KMS-11 (cell line): ENCODE measurements around the gene CTIF.
"Not testable (repeated sequence)": the region's sequence is repeated elsewhere in the genome, so short reads cannot be mapped to it uniquely, and the experiment has no call there.

ENCODE experiments used
- H2AFZ ChIP-seq: fragments of 200-600 bp; sonication (generic); 2 replicates; pipeline ENCODE4 v1.6.1; 2016; ENCODE audit warnings: antibody characterized with exemption, mixed run types, low read depth
- H3K27ac ChIP-seq: fragments of 200-600 bp; sonication (generic); 2 replicates; pipeline ENCODE4 v1.6.1; 2016; ENCODE audit warnings: mild to moderate bottlenecking, mixed run types
- H3K27me3 ChIP-seq: fragments of 200-600 bp; sonication (generic); 2 replicates; pipeline ENCODE4 v1.6.1; 2017; ENCODE audit warnings: mild to moderate bottlenecking, low read depth, mixed run types, moderate library complexity; ENCODE audit not compliant: insufficient read depth
- H3K36me3 ChIP-seq: fragments of 200-600 bp; sonication (generic); 2 replicates; pipeline ENCODE4 v1.6.1; 2017; ENCODE audit warnings: mild to moderate bottlenecking, mixed run types; ENCODE audit not compliant: insufficient read depth
- H3K4me1 ChIP-seq: fragments of 200-600 bp; sonication (generic); 2 replicates; pipeline ENCODE4 v1.6.1; 2016; ENCODE audit warnings: mild to moderate bottlenecking, low read depth, mixed run types; ENCODE audit not compliant: poor library complexity, severe bottlenecking
- H3K4me2 ChIP-seq: fragments of 200-600 bp; sonication (generic); 2 replicates; pipeline ENCODE4 v1.7.0; 2016; ENCODE audit warnings: mild to moderate bottlenecking, mixed run types
- H3K4me3 ChIP-seq: fragments of 200-600 bp; sonication (generic); IDR thresholded peaks from 2 replicates; pipeline ENCODE4 v1.6.1; 2017; ENCODE audit warnings: low read depth, low read length, mixed read lengths; ENCODE audit not compliant: insufficient read depth
- H3K79me2 ChIP-seq: fragments of 200-600 bp; sonication (generic); 2 replicates; pipeline ENCODE4 v1.6.1; 2016; ENCODE audit warnings: low read depth, mixed run types; ENCODE audit not compliant: insufficient read depth
- H3K9ac ChIP-seq: fragments of 200-600 bp; sonication (generic); 2 replicates; pipeline ENCODE4 v1.6.1; 2016; ENCODE audit warnings: mild to moderate bottlenecking, mixed run types
- H4K20me1 ChIP-seq: fragments of 200-600 bp; sonication (generic); 2 replicates; pipeline ENCODE4 v1.6.1; 2016; ENCODE audit warnings: mild to moderate bottlenecking, mixed run types; ENCODE audit not compliant: insufficient read depth
- TF ChIP-seq, protein P1 (sequence below): fragments of 200-600 bp; sonication (generic); conservative IDR thresholded peaks from 2 replicates; pipeline ENCODE4 v1.6.1; 2017; ENCODE audit warnings: low read depth, mild to moderate bottlenecking, antibody characterized with exemption, low read length, moderate library complexity, mixed read lengths

Gene CTIF

GRCh38 chr18:48869591-48869990, 330.8 kb downstream of the CTIF start:
- H3K9ac ChIP-seq = peak overlapping the region; percentile 66

GRCh38 chr18:48870926-48871325, 332.1 kb downstream of the CTIF start:
- peaks cover 44% of the 10 kb centered on the region for H3K4me1 ChIP-seq
- H3K79me2 ChIP-seq, H3K27ac ChIP-seq, H3K36me3 ChIP-seq, H2AFZ ChIP-seq, H3K4me2 ChIP-seq, H3K4me3 ChIP-seq, H3K27me3 ChIP-seq, H3K9ac ChIP-seq, H4K20me1 ChIP-seq: not testable (repeated sequence)

More at GRCh38 chr18:48869591-48869990, 330.8 kb downstream of the CTIF start:
- Histone ChIP-seq H2AFZ (peak overlapping the region; percentile 50), H3K36me3 (no peaks in the 10 kb centered on the region), H3K4me1 (peaks cover 45% of the 10 kb centered on the region), H3K27me3 (no peaks in the 10 kb centered on the region), H3K27ac (peak overlapping the region; percentile 94), H3K4me3 (no peak overlapping the region), H4K20me1 (no peaks in the 10 kb centered on the region), H3K4me2 (peak overlapping the region; percentile 62), H3K79me2 (no peaks in the 10 kb centered on the region)
- TF ChIP-seq, protein P1, sequence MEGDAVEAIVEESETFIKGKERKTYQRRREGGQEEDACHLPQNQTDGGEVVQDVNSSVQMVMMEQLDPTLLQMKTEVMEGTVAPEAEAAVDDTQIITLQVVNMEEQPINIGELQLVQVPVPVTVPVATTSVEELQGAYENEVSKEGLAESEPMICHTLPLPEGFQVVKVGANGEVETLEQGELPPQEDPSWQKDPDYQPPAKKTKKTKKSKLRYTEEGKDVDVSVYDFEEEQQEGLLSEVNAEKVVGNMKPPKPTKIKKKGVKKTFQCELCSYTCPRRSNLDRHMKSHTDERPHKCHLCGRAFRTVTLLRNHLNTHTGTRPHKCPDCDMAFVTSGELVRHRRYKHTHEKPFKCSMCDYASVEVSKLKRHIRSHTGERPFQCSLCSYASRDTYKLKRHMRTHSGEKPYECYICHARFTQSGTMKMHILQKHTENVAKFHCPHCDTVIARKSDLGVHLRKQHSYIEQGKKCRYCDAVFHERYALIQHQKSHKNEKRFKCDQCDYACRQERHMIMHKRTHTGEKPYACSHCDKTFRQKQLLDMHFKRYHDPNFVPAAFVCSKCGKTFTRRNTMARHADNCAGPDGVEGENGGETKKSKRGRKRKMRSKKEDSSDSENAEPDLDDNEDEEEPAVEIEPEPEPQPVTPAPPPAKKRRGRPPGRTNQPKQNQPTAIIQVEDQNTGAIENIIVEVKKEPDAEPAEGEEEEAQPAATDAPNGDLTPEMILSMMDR = no peak

DNA sequence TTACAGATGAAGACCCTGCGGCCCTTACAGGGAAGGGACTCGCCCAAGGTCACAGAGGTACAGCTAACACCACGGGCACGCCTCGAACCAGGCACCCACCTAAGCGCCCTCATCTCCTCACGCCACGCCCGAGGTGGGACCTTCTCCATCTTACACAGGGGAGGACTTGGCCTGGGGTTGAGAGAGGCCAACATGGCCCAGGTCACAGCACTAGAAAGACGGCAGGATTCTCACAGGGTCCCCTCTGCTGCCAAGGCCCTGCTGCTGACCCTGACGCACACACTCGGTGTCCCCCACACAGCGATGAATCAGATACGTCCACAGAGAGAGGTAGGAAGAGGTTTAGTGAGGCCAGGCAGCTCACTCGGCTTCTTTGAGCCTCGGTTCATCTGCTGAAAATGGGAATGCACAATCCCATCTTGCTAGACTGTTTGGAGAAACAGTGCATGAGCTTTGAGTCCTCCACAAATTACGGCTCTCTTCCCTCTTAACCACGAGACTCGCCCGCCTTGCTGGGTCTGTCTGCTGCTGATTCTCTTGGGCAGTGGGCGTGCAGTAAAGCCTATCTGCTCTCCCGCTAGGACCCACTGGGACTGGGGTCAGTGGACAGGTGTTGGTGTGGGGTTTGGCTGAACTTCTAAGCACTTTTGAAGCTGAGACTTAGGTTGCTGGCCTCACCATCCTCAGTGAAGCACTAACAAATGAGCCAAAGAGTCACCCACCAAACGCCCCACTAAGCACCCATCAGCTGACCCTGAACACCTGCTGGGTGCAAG, 332.7 kb downstream of the CTIF start:
- TF ChIP-seq, protein P1 = no peak
- no peak overlapping the region for H3K27ac ChIP-seq

GRCh38 chr18:48872234-48873145, 333.7 kb downstream of the CTIF start:
- Histone ChIP-seq H3K4me2 (no peak overlapping the region), H3K27me3 (no peaks in the 10 kb centered on the region), H3K9ac (no peak overlapping the region), H3K79me2 (no peaks in the 10 kb centered on the region), H2AFZ (no peak overlapping the region), H4K20me1 (no peaks in the 10 kb centered on the region), H3K4me1 (peaks cover 28% of the 10 kb centered on the region), H3K4me3 (no peak overlapping the region), H3K36me3 (no peaks in the 10 kb centered on the region), H3K27ac (no peak overlapping the region)
- TF ChIP-seq, protein P1 = no peak

More for the DNA sequence above, 332.7 kb downstream of the CTIF start:
- Histone ChIP-seq H3K9ac (no peak overlapping the region), H3K79me2 (no peaks in the 10 kb centered on the region), H3K4me1 (peaks cover 37% of the 10 kb centered on the region), H3K4me3 (no peak overlapping the region), H2AFZ (no peak overlapping the region), H4K20me1 (no peaks in the 10 kb centered on the region), H3K36me3 (no peaks in the 10 kb centered on the region), H3K4me2 (no peak overlapping the region), H3K27me3 (no peaks in the 10 kb centered on the region)
